ENCODE data around the gene ZNF331.

DNA sequence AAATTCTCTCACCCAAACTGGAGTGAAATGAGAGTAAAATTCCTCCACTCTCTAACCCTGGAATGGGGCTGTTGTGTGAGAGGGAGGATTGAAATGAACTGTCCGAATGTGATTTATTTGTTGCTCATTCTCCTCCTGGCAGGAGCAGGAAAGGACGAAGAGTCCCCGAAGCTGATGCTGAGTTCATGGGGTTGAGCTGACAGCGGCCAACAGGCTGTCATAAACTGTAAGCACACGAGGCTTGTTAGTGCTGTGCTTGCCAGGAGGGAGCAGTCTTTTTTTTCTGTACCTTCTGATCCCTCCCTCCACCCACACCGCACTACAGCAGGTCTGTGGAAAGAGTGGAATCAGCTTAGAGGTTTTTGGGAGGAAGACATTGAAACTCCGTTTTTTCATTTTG lies 33.1 kb upstream of the ZNF331 start:
- TF ChIP-seq, protein P1, sequence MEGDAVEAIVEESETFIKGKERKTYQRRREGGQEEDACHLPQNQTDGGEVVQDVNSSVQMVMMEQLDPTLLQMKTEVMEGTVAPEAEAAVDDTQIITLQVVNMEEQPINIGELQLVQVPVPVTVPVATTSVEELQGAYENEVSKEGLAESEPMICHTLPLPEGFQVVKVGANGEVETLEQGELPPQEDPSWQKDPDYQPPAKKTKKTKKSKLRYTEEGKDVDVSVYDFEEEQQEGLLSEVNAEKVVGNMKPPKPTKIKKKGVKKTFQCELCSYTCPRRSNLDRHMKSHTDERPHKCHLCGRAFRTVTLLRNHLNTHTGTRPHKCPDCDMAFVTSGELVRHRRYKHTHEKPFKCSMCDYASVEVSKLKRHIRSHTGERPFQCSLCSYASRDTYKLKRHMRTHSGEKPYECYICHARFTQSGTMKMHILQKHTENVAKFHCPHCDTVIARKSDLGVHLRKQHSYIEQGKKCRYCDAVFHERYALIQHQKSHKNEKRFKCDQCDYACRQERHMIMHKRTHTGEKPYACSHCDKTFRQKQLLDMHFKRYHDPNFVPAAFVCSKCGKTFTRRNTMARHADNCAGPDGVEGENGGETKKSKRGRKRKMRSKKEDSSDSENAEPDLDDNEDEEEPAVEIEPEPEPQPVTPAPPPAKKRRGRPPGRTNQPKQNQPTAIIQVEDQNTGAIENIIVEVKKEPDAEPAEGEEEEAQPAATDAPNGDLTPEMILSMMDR (conservative IDR thresholded peaks at IDR 0.05; ENCODE audit: low read length): no peak
- TF ChIP-seq EZH2phosphoT487 (IDR thresholded peaks at IDR 0.05; ENCODE audit: borderline replicate concordance, low read depth, low read length): no peak

Measured in OCI-LY7 (cell line).